Measurements from ENCODE around the gene GNGT2.

Gene GNGT2

DNA sequence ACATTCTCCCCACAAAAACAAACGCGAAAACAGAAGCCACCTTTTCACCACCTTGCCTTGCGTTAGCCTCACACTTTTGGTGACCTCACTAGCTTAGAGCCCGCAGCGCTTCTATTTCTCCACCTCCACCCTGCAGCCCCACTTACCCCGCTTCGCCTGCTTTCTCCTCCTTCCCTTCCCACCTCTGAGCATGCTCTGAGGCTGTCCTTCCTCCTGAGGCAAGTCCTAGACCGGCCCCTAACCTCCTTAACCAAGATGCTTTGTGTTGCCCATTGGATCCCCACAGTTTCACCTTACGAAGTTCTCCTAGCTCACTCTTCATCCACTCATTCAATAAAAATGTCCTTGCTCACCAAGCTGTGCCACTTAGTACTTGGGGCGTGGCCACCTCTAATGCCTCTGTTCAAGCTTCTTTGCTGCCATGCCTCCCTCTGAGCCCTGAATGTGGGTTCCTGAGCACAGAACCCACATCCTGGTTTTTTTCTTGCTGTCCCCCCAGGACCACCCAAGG, 1.3 kb downstream of the GNGT2 start:
- Mint-ChIP-seq H3K4me1 (peaks cover 56% of the 10 kb centered on the region), H3K4me3 (peak overlapping the region; percentile 93), H3K27me3 (peaks cover under 1% of the 10 kb centered on the region), H3K27ac (peak overlapping the region; percentile 64), H3K9me3 (no peaks in the 10 kb centered on the region), H3K36me3 (peaks cover 18% of the 10 kb centered on the region)
- CTCF ChIA-PET: interaction anchor here (1.3 to 2.9 kb wide), 5 partner anchors 11 to 20 kb away, joined by 4 to 13 read pairs (median 5); no protein-coding TSS in a partner anchor
- DNase-seq: no peak

DNA sequence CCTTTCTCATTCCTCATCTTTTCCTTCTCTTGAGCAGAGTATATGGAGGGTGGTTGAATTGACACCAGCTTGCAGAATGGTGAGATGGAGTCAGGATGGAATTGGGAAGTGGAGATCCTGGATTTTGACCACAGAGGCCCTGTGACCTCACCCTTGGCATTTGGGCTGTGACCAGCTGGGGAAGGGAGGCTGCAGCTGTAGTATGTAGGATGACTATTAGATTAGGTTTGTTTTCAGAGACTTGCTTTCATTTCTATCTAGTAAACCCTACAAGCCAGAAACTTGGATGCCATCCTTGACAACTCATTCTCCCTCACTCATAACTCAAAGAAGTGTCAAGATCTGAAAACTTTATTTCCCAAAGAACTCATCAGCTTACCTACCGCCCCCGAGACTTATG, 5.9 kb downstream of the GNGT2 start:
- H3K27ac Mint-ChIP-seq: no peak overlapping the region
- H3K36me3 Mint-ChIP-seq: no peaks in the 10 kb centered on the region
- CTCF ChIA-PET: no interaction called here

DNA sequence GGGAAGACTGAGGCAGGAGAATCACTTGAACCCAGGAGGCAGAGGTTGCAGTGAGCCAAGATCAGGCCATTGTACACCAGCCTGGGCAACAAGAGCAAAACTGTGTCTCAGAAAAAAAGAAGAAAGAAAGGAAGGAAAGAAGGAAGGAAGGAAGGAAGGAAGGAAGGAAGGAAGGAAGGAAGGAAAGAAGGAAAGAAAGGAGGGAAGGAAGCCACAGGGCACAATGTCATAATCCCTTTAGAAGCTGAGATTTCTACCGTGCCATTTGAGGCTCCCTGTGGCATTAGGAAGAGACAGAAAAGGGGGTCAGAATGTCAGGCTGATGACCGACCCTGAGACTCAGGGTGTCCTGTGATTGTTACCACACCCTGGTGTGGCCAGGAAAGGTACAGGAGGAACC, 6.6 kb downstream of the GNGT2 start:
- H3K4me1 Mint-ChIP-seq: peaks cover 7% of the 10 kb centered on the region
- no peaks in the 10 kb centered on the region for H3K36me3 Mint-ChIP-seq
- H3K27me3 Mint-ChIP-seq: peaks cover 13% of the 10 kb centered on the region
- DNase-seq: no peak
- no peak overlapping the region for H3K27ac Mint-ChIP-seq
- H3K4me3 Mint-ChIP-seq: no peak overlapping the region
- CTCF ChIA-PET: interaction anchor here (0.6 kb wide), 1 partner anchor 11 kb away, joined by 3 read pairs; no protein-coding TSS in a partner anchor
- no peaks in the 10 kb centered on the region for H3K9me3 Mint-ChIP-seq

More for the DNA sequence above, 5.9 kb downstream of the GNGT2 start:
- no peaks in the 10 kb centered on the region for H3K9me3 Mint-ChIP-seq
- H3K4me3 Mint-ChIP-seq: no peak overlapping the region
- peaks cover 14% of the 10 kb centered on the region for H3K4me1 Mint-ChIP-seq
- peaks cover 13% of the 10 kb centered on the region for H3K27me3 Mint-ChIP-seq
- no peak for DNase-seq

DNA sequence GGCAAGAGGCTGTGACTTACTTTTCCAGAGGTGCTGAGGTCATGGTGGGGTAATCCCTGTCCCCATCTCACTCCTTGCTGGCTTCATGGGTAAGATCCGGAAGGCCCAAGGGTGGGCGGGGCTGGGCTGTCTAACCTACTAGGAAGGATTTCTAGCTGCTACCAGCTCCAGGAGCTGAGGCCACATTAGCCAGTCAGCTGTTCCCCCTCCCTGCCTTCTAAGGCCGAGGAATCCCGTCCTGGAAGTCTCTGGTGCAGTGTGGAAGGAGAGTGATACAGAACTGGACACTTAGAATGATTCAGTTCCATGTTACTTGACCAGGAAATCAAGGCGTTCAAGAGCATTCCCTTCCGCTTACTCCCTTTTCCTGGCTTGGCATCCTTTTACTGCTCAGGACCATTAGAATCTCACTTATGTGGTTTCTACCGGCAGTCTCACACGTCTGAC, 8.9 kb downstream of the GNGT2 start:
- peaks cover 3% of the 10 kb centered on the region for H3K4me1 Mint-ChIP-seq
- DNase-seq: no peak
- no peaks in the 10 kb centered on the region for H3K36me3 Mint-ChIP-seq
- H3K27me3 Mint-ChIP-seq: peaks cover 13% of the 10 kb centered on the region
- H3K27ac Mint-ChIP-seq: no peak overlapping the region
- no peaks in the 10 kb centered on the region for H3K9me3 Mint-ChIP-seq
- no peak overlapping the region for H3K4me3 Mint-ChIP-seq
- CTCF ChIA-PET: interaction anchor here (1.1 kb wide), 1 partner anchor 21 kb away, joined by 3 read pairs; no protein-coding TSS in a partner anchor

DNA sequence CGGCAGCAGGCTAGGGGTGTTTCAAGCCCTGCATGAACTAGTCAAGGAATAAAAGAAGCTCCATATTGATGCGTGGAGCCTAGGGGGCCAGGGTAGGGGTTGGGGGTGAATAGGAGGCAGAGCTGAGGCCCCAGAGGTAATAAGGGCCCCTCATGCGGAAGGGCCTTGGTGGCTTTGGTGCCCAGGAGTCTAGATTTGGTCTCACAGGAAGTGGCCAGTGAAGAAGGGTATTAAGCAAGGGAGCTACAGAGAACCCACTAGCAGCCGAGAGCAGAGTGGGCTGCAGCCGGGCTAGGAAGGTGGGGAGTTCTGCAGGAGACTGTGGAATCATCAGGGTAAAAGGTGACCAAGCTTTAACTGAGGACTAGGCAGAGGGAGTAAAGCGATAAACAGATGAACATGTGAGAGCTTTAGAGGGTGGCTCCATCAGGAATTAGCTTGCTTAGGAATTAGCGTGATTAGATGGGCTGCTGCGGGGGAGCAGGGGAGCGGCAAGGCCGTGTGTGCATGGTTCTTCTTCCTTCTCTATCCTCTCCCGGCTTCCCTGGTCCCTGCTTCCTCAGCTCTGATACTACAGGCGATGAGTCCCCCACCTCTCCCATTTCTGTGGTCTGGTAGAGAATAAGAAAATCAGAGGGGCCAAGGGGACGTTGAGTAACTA, 9.8 kb downstream of the GNGT2 start:
- H3K9me3 Mint-ChIP-seq: no peaks in the 10 kb centered on the region
- CTCF ChIA-PET: interaction anchor here (0.8 to 1.3 kb wide), 2 partner anchors 9 to 19 kb away, joined by 3 read pairs; no protein-coding TSS in a partner anchor
- peaks cover 8% of the 10 kb centered on the region for H3K4me1 Mint-ChIP-seq
- H3K36me3 Mint-ChIP-seq: no peaks in the 10 kb centered on the region
- H3K27ac Mint-ChIP-seq: no peak overlapping the region
- DNase-seq: no peak
- H3K27me3 Mint-ChIP-seq: peaks cover 13% of the 10 kb centered on the region
- H3K4me3 Mint-ChIP-seq: no peak overlapping the region

DNA sequence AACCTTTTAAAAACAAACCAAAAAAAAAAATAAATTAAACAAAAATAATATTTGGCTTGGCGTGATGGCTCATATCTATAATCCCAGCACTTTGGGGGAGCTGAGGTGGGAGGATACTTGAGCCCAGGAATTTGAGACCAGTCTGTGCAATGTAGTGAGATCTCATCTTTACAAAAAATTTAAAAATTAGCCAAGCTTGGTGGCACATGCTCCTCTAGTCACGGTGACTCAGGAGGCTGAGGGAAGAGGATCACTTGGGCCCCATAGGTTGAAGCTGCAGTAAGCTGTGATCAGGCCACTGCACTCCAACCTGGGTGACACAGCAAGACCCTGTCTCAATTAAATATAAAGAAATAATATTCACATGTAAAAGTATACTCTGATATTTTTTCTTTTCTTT, 12.2 kb downstream of the GNGT2 start:
- no peak for DNase-seq
- H3K27ac Mint-ChIP-seq: no peak overlapping the region
- H3K4me3 Mint-ChIP-seq: no peak overlapping the region
- H3K4me1 Mint-ChIP-seq: peaks cover 27% of the 10 kb centered on the region
- H3K9me3 Mint-ChIP-seq: no peaks in the 10 kb centered on the region
- H3K27me3 Mint-ChIP-seq: peaks cover 6% of the 10 kb centered on the region
- H3K36me3 Mint-ChIP-seq: no peaks in the 10 kb centered on the region
- CTCF ChIA-PET: interaction anchor here (1.5 to 2.4 kb wide), 2 partner anchors 11 to 29 kb away, joined by 5 to 12 read pairs; no protein-coding TSS in a partner anchor

DNA sequence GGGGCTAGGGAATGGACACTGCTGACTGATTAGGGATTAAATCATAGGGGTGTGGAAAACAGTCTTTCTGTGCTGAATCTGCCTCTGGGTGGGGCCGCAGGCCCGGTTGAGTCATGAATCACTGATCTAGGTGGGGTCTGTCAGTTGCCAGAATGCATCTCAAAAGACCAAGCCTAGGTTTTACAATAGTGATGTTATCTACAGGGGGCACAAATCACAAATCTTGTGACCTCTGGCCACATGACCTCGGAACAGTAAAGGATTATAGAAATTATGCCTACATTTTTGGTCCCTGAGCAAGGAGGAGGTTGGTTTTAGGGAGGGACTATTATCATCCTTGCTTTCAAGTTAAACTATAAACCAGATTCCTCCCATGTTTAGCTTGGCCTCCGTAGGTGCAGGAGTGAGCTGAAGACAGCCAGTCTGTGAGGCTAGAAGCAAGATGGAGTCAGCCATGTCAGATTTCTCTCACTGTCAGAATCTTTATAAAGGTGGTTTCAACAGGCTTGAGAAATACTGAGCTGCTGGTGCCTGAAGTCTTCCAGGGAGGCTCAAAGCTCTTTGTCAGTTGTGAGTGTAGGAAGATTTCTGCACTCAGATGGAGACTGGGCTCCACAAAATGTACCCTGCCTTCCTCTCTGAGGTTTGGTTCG, 12.9 kb downstream of the GNGT2 start:
- peaks cover 12% of the 10 kb centered on the region for H3K27me3 Mint-ChIP-seq
- H3K36me3 Mint-ChIP-seq: no peaks in the 10 kb centered on the region
- H3K27ac Mint-ChIP-seq: no peak overlapping the region
- CTCF ChIA-PET: interaction anchor here (0.9 to 2.4 kb wide), 3 partner anchors 11 to 29 kb away, joined by 4 to 12 read pairs (median 5); no protein-coding TSS in a partner anchor
- no peak overlapping the region for H3K4me3 Mint-ChIP-seq
- H3K4me1 Mint-ChIP-seq: peaks cover 34% of the 10 kb centered on the region
- H3K9me3 Mint-ChIP-seq: no peaks in the 10 kb centered on the region
- DNase-seq: no peak

DNA sequence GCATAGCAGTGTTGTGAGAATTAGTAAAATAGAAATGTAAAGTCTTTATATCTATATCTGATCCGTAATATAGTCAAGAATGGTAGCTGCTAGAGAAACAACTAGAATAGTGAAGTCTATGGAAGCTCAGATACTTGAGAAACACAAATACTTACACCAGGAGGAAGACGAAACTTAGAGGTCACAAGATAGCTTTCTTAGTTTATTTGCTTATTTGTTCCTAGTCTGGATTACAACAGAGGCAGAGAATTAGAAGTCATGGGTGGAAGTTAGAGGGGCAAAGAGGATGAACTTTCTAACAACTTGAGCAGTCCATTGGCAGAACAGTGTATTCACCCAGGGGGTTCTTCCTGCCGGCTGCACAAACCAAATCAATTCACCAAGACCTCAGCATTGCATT, 13.9 kb downstream of the GNGT2 start:
- Mint-ChIP-seq H3K27ac (no peak overlapping the region), H3K4me3 (no peak overlapping the region), H3K9me3 (no peaks in the 10 kb centered on the region), H3K36me3 (no peaks in the 10 kb centered on the region), H3K4me1 (peaks cover 43% of the 10 kb centered on the region), H3K27me3 (peaks cover 16% of the 10 kb centered on the region)
- DNase-seq: no peak
- CTCF ChIA-PET: interaction anchor here (1.0 kb wide), 1 partner anchor 31 kb away, joined by 3 read pairs; no protein-coding TSS in a partner anchor

DNA sequence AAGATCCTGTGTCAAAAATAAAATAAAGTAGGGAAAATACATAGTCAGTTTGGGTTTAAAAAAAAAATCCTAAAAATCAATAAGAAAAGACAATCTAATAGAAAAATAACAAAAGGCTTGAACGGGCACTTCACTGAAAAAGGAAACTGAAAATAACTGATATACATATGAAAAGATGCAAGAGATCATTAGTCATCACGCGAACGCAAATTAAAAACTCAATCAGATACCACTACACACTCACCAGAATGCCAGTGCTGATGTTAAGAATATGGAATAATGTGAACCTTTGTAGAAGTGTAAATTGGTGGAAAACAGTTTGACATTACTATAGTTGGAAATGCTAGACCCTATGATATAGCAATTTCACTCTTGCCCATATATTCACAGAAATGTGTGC, 14.6 kb downstream of the GNGT2 start:
- Mint-ChIP-seq H3K9me3 (no peaks in the 10 kb centered on the region), H3K36me3 (no peaks in the 10 kb centered on the region), H3K27me3 (peaks cover 14% of the 10 kb centered on the region), H3K4me1 (peaks cover 47% of the 10 kb centered on the region), H3K4me3 (no peak overlapping the region), H3K27ac (peak overlapping the region; percentile 17)
- DNase-seq: no peak
- CTCF ChIA-PET: interaction anchor here (2.7 kb wide), 1 partner anchor 31 kb away, joined by 10 read pairs; no protein-coding TSS in a partner anchor

DNA sequence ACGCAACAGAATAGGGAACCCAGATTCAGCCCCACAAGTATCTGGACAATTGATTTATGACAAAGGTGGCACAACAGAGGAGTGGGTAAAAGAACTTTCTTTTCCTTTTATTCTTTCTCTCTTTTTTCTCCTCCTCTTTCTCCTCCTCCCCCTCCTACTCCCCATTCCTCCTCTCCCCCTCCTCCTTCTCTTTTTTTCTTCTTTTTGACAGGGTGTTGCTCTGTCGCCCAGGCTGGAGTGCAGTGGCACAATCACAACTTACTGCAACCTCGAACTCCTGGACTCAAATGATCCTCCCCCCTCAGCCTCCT, 16.1 kb downstream of the GNGT2 start:
- no peak for DNase-seq
- Mint-ChIP-seq H3K4me3 (peak overlapping the region; percentile 84), H3K36me3 (no peaks in the 10 kb centered on the region), H3K27ac (peak overlapping the region; percentile 80), H3K27me3 (peaks cover 18% of the 10 kb centered on the region), H3K4me1 (peaks cover 57% of the 10 kb centered on the region), H3K9me3 (no peaks in the 10 kb centered on the region)
- CTCF ChIA-PET: interaction anchor here (1.3 to 2.7 kb wide), 3 partner anchors 14 to 32 kb away, joined by 4 to 10 read pairs (median 8); no protein-coding TSS in a partner anchor

DNA sequence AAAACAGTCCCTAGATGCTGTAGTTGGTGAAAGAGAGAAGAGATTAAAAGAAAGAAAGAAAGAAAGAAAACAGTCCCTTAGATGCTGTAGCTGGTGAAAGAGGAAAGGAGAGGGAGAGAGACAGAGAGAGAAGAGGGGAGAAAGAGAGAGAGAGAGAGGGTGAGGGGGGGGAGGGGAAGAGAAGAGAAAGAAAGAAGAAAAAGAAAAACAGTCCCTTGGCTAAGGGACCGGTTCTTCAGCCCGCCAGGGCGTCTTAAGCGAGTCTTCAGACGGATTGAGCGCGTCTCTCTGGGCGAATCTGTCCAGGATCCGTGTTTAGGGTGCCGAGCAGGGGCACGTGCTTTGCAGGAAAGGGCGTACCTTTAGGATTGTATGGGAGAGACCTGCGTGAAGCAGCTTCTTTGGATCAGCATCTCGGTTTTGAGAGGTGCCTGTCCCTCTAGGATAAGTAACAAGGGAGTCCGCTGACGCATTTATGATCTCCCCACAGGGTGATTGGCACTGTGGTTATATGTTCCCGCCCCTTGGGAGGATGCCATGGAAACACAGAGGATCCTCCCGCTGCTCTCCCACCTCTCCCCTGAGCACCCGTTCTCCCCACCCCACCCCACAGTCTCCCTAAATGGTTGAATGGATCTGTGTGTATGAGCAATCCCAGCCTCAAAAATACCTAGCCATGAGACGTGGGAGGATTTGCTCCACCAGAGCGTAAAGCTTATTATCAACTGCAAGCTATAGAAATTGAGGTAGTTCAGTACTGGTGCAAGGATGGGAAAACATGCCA, 16.7 kb downstream of the GNGT2 start:
- Mint-ChIP-seq H3K27ac (peak overlapping the region; percentile 100), H3K4me1 (peaks cover 57% of the 10 kb centered on the region), H3K9me3 (no peaks in the 10 kb centered on the region), H3K27me3 (peaks cover 18% of the 10 kb centered on the region), H3K4me3 (peak overlapping the region; percentile 84), H3K36me3 (no peaks in the 10 kb centered on the region)
- peak; percentile 46 for DNase-seq
- CTCF ChIA-PET: interaction anchor here (2.3 to 2.7 kb wide), 2 partner anchors 13 to 33 kb away, joined by 8 to 10 read pairs; no protein-coding TSS in a partner anchor

DNA sequence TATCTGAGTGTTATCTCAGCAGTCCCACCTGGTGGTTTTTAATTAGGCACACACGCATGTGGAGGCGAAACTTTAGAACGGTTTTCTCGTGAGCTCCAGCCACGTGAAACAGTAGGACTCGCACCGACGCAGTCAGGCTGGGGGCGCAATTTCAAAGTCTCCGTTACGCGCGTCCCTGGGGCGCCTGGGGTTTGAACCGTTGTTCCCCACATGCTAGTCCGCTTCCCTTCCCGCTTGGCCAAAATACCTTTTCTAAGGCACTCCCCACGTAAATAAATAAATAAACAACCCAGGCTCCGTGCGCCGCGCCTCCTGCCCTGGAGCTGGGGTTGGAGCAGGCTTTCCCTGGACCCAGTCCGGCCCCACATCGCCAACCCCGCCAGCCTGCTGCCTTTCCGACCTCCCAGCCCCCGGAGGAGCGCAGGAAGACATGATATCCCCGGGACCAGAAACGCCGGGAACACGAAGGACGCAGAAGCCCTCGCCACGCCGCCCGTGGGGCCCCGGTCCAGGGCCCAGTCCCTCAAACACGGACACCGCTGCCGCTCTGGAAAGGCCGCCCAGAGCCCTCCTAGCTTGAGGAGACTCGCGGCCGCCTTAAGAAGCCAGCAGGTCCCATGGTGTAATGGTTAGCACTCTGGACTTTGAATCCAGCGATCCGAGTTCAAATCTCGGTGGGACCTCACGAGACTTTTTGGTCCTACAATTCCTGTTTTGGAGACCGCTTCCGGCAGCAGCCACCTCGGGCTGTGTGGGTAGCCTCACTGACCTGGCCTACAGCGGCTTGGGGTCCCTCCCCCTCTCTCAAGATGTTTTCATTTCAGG, 18.2 kb downstream of the GNGT2 start:
- H3K4me1 Mint-ChIP-seq: peaks cover 54% of the 10 kb centered on the region
- peaks cover 18% of the 10 kb centered on the region for H3K27me3 Mint-ChIP-seq
- CTCF ChIA-PET: interaction anchor here (0.7 to 3.2 kb wide), 8 partner anchors 8 to 35 kb away, joined by 3 to 21 read pairs (median 4); partner anchors contain the start of genes ABI3 and GNGT2
- no peaks in the 10 kb centered on the region for H3K9me3 Mint-ChIP-seq
- H3K36me3 Mint-ChIP-seq: no peaks in the 10 kb centered on the region
- DNase-seq: peak; percentile 92
- peak overlapping the region; percentile 84 for H3K4me3 Mint-ChIP-seq
- H3K27ac Mint-ChIP-seq: peak overlapping the region; percentile 100

DNA sequence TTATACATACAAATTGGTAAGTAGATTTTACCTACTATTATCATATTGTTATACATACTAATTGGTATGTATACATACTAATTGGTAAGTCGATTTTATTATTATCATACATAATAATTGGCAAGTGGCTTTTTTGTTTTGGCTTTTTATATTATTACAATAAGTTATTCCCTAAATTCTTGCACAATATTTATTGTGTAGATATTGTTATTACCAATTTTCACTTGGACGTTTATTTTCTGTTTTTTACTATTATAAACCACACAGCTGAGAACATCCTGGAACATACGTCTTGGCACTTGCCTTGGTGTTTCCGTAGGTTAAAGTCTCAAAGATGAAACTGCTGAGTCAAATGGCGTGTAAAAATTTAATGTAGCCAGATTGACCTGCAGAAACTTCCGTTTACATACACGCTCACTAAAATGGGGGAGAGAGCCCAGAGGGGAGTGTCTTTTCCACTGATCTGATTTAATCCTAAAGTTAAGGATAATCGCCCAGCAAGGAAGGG, 18.9 kb downstream of the GNGT2 start:
- H3K36me3 Mint-ChIP-seq: no peaks in the 10 kb centered on the region
- peaks cover 54% of the 10 kb centered on the region for H3K4me1 Mint-ChIP-seq
- peaks cover 18% of the 10 kb centered on the region for H3K27me3 Mint-ChIP-seq
- CTCF ChIA-PET: interaction anchor here (1.0 to 3.2 kb wide), 6 partner anchors 9 to 36 kb away, joined by 3 to 21 read pairs (median 4); partner anchors contain the start of genes ABI3 and GNGT2
- H3K4me3 Mint-ChIP-seq: peak overlapping the region; percentile 84
- peak overlapping the region; percentile 100 for H3K27ac Mint-ChIP-seq
- no peaks in the 10 kb centered on the region for H3K9me3 Mint-ChIP-seq
- no peak for DNase-seq
